GM19438 (cell line): ENCODE results near the gene SRD5A2.

Source experiments
- ATAC-seq: cut with Tn5 transposase; IDR thresholded peaks from one replicate; pipeline ENCODE4 v1.9.1; 2021; ENCODE audit warnings: low read depth; ENCODE audit not compliant: unreplicated experiment

The SRD5A2 gene

DNA sequence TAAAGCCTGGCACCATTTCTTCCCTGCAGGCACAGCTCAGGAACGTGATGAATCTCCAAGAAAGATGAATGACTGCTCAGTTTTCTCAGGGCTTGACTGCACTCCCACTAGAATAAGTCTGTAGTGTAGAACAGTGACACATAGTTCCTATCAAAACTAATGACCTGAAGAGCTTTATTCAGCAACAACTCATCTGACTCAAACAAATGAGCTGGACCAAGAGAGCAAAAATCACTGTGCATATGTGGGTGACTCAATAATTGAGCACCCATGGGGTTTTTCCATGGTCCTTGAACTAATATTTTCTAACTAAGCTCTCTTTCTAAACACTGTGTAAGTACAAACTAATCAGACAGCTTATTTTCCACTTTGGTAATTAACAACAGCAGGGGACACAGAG lies 105.0 kb downstream of the SRD5A2 start:
- ATAC-seq: no peak

DNA sequence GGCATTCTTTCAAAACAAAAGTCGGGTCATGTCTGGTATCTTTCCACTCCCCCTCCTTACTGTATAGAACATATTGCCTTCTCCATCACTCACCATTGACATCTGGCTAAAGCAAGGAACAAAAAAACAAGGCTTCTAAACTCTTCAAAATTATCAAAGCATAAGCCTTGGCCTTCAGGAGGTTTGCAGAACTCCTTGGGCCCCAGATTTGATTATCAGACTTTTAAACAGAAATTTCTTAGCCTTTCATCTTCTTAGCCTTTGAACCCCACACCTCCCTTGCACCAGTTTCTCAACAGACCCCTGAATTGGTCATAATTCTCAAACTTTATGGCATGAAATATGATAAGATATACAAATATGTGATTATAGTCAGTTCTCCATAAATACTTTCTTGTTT lies 106.4 kb downstream of the SRD5A2 start:
- ATAC-seq: no peak
